ENCODE measurements around the gene FAM13A. TPM values are rescaled to one million over a fixed set of nuclear protein-coding genes. Genes with fewer than 3 reads are reported as not detected.

The FAM13A gene
- polyA plus RNA-seq, 1 experiment = 9.5 TPM

GRCh38 chr4:88725986-88726385, 331.0 kb downstream of the FAM13A start:
- POLR2A ChIA-PET = no interaction called here
- Histone ChIP-seq H3K36me3 (ENCODE audit: control insufficient read depth, insufficient read depth, low read length) (peaks cover 8% of the 10 kb centered on the region), H3K4me3 (ENCODE audit: low read depth, low read length) (no peak overlapping the region), H3K27me3 (ENCODE audit: control insufficient read depth, insufficient read depth, low read length) (no peaks in the 10 kb centered on the region)
- no peak for TF ChIP-seq CTCF (IDR thresholded peaks at IDR 0.05; ENCODE audit: insufficient read depth, low read depth, low read length)
- CTCF ChIA-PET = interaction anchor here (2.9 kb wide), 1 partner anchor 20 kb away, joined by 9 read pairs; no protein-coding TSS in a partner anchor
- no peak for DNase-seq (ENCODE audit: low read depth)

GRCh38 chr4:88725143-88725542, 331.8 kb downstream of the FAM13A start:
- no peak for DNase-seq (ENCODE audit: low read depth)
- TF ChIP-seq CTCF (IDR thresholded peaks at IDR 0.05; ENCODE audit: insufficient read depth, low read depth, low read length) = no peak
- CTCF ChIA-PET = interaction anchor here (2.9 kb wide), 1 partner anchor 19 kb away, joined by 9 read pairs; no protein-coding TSS in a partner anchor
- Histone ChIP-seq H3K36me3 (ENCODE audit: control insufficient read depth, insufficient read depth, low read length) (peaks cover 8% of the 10 kb centered on the region), H3K4me3 (ENCODE audit: low read depth, low read length) (no peak overlapping the region), H3K27me3 (ENCODE audit: control insufficient read depth, insufficient read depth, low read length) (no peaks in the 10 kb centered on the region)
- POLR2A ChIA-PET = interaction anchor here (0.7 kb wide), 1 partner anchor 115 kb away, joined by 3 read pairs; no protein-coding TSS in a partner anchor

- POLR2A ChIA-PET = interaction anchor here (0.7 kb wide), 1 partner anchor 116 kb away, joined by 3 read pairs; no protein-coding TSS in a partner anchor
Observed at GRCh38 chr4:88724406-88724805, 332.6 kb downstream of the FAM13A start.

GRCh38 chr4:88722828-88723227, 334.2 kb downstream of the FAM13A start:
- no peaks in the 10 kb centered on the region for H3K27me3 ChIP-seq (ENCODE audit: control insufficient read depth, insufficient read depth, low read length)
- POLR2A ChIA-PET = no interaction called here
- peaks cover 4% of the 10 kb centered on the region for H3K36me3 ChIP-seq (ENCODE audit: control insufficient read depth, insufficient read depth, low read length)
- no peak for TF ChIP-seq CTCF (IDR thresholded peaks at IDR 0.05; ENCODE audit: insufficient read depth, low read depth, low read length)
- no peak overlapping the region for H3K4me3 ChIP-seq (ENCODE audit: low read depth, low read length)
- DNase-seq (ENCODE audit: low read depth) = no peak
- CTCF ChIA-PET = interaction anchor here (1.0 kb wide), 1 partner anchor 19 kb away, joined by 3 read pairs; no protein-coding TSS in a partner anchor

More at GRCh38 chr4:88724406-88724805, 332.6 kb downstream of the FAM13A start:
- CTCF ChIA-PET = interaction anchor here (2.9 kb wide), 1 partner anchor 19 kb away, joined by 9 read pairs; no protein-coding TSS in a partner anchor
- H3K27me3 ChIP-seq (ENCODE audit: control insufficient read depth, insufficient read depth, low read length) = no peaks in the 10 kb centered on the region
- DNase-seq (ENCODE audit: low read depth) = no peak
- TF ChIP-seq CTCF (IDR thresholded peaks at IDR 0.05; ENCODE audit: insufficient read depth, low read depth, low read length) = no peak
- peaks cover 8% of the 10 kb centered on the region for H3K36me3 ChIP-seq (ENCODE audit: control insufficient read depth, insufficient read depth, low read length)
- no peak overlapping the region for H3K4me3 ChIP-seq (ENCODE audit: low read depth, low read length)

GRCh38 chr4:88722276-88722780, 334.7 kb downstream of the FAM13A start:
- ChIA-PET CTCF (interaction anchor here (1.0 to 1.7 kb wide), 2 partner anchors 19 to 183 kb away, joined by 3 to 4 read pairs; no protein-coding TSS in a partner anchor), POLR2A (no interaction called here)
- TF ChIP-seq CTCF (IDR thresholded peaks at IDR 0.05; ENCODE audit: insufficient read depth, low read depth, low read length) = no peak
- no peaks in the 10 kb centered on the region for H3K27me3 ChIP-seq (ENCODE audit: control insufficient read depth, insufficient read depth, low read length)
- DNase-seq (ENCODE audit: low read depth) = no peak
- H3K4me3 ChIP-seq (ENCODE audit: low read depth, low read length) = no peak overlapping the region
- H3K36me3 ChIP-seq (ENCODE audit: control insufficient read depth, insufficient read depth, low read length) = peaks cover 4% of the 10 kb centered on the region

Data from BJ (cell line).